ENCODE results near the gene SCN1B. TPM values are rescaled to one million over a fixed set of nuclear protein-coding genes. Genes with fewer than 3 reads are reported as not detected.

SCN1B gene
- total RNA-seq, 1 experiment from 2014 or later: 8.0 TPM

DNA sequence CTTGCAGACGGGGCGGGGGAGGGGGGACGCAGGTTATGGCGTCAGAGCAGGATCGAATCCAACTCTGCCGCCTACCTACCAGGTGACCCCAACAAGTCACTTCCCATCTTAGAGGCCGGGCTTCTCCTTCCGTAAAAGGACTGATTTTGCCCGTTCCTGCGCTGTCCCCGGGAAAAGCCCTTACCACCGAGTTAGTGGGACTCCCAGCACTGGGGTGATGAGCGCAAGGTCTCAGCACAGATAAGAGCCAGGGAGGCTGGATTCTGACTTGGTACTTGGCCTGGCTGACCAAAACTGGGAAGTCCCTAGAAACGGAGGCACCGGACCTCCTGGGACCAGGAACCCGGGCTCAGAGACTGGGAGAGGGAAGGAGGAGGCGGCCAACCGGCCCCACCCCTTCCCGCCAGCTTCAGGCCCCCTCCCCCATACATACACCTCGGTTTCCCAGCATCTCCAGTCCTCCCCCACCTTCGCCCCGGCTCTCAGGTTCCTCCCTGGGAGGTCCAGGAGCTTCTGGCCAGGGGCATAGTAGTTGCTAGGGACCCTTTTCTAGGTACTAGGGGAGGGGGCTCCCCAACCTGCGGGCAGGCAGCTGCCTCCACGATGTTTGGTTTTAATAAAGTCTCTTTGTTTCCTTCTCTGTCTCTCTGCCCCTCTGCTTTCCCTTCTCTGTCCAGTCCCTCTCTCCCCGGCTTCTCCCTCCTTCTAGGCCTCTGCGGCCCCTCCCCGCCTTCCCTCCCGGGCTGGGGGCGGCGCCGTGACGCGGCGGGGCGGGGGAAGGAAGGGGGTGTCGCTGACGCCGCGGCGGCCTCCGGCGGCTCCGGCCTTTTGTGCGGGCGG lies 30.6 kb upstream of the SCN1B start, which contains the start of gene GRAMD1A:
TSS of gene GRAMD1A (plus strand) at position 826 of the 840 bp plus-strand sequence. CDS start 156 bp downstream, outside the sequence.
- peak within 1 kb of the TSS; percentile 100 for H3K4me3 Mint-ChIP-seq
- H3K36me3 Mint-ChIP-seq: peaks cover 23% of the 10 kb centered on the region
- no peaks in the 10 kb centered on the region for H3K9me3 Mint-ChIP-seq
- ChIA-PET CTCF (interaction anchor here (0.6 to 4.0 kb wide), 8 partner anchors 13 to 161 kb away, joined by 3 to 17 read pairs (median 7); partner anchors contain the start of gene FXYD7), POLR2A (interaction anchor here (0.6 to 1.5 kb wide), 9 partner anchors 14 to 1115 kb away, joined by 3 to 6 read pairs (median 4); partner anchors contain the start of gene ZNF302)
- H3K27ac Mint-ChIP-seq: peak within 1 kb of the TSS; percentile 98
- TF ChIP-seq, protein P1, sequence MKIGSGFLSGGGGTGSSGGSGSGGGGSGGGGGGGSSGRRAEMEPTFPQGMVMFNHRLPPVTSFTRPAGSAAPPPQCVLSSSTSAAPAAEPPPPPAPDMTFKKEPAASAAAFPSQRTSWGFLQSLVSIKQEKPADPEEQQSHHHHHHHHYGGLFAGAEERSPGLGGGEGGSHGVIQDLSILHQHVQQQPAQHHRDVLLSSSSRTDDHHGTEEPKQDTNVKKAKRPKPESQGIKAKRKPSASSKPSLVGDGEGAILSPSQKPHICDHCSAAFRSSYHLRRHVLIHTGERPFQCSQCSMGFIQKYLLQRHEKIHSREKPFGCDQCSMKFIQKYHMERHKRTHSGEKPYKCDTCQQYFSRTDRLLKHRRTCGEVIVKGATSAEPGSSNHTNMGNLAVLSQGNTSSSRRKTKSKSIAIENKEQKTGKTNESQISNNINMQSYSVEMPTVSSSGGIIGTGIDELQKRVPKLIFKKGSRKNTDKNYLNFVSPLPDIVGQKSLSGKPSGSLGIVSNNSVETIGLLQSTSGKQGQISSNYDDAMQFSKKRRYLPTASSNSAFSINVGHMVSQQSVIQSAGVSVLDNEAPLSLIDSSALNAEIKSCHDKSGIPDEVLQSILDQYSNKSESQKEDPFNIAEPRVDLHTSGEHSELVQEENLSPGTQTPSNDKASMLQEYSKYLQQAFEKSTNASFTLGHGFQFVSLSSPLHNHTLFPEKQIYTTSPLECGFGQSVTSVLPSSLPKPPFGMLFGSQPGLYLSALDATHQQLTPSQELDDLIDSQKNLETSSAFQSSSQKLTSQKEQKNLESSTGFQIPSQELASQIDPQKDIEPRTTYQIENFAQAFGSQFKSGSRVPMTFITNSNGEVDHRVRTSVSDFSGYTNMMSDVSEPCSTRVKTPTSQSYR (CRISPR knock-in tag; IDR thresholded peaks at IDR 0.05): peak; percentile 57; the same call in 1 of the 2 replicates
- TF ChIP-seq ZBTB43 (CRISPR knock-in tag; IDR thresholded peaks at IDR 0.05) (peak; percentile 67; the same call in 1 of the 2 replicates), ZBTB21 (CRISPR knock-in tag; IDR thresholded peaks at IDR 0.05; ENCODE audit: borderline replicate concordance) (peak; percentile 87; the same call in 1 of the 2 replicates), ETV6 (CRISPR knock-in tag; IDR thresholded peaks at IDR 0.05) (peak; percentile 35; the same call in 1 of the 2 replicates), CBFB (CRISPR knock-in tag; IDR thresholded peaks at IDR 0.05; ENCODE audit: low read depth) (no peak), KAT7 (CRISPR knock-in tag; IDR thresholded peaks at IDR 0.05; ENCODE audit: borderline replicate concordance) (0 out of 2 replicates have a peak, but pooled peaks have one; percentile 11), AFF4 (CRISPR knock-in tag; IDR thresholded peaks at IDR 0.05; ENCODE audit: borderline replicate concordance) (no peak), SP1 (CRISPR knock-in tag; conservative IDR thresholded peaks at IDR 0.05) (peak; percentile 72), USF2 (CRISPR knock-in tag; IDR thresholded peaks at IDR 0.05) (peak; percentile 78; the same call in 1 of the 2 replicates), FOXJ3 (CRISPR knock-in tag; IDR thresholded peaks at IDR 0.05; ENCODE audit: borderline replicate concordance) (no peak), ZNF263 (CRISPR knock-in tag; IDR thresholded peaks at IDR 0.05; ENCODE audit: low read depth) (no peak), E2F5 (CRISPR knock-in tag; IDR thresholded peaks at IDR 0.05) (0 out of 2 replicates have a peak, but pooled peaks have one; percentile 49), FOXK1 (CRISPR knock-in tag; IDR thresholded peaks at IDR 0.05) (peak; percentile 16; the same call in 1 of the 2 replicates), FOXP1 (CRISPR knock-in tag; IDR thresholded peaks at IDR 0.05; ENCODE audit: borderline replicate concordance) (peak; percentile 43; the same call in 1 of the 2 replicates), E2F4 (CRISPR knock-in tag; IDR thresholded peaks at IDR 0.05; ENCODE audit: borderline replicate concordance, low read depth) (no peak)
- TF ChIP-seq, protein P2, sequence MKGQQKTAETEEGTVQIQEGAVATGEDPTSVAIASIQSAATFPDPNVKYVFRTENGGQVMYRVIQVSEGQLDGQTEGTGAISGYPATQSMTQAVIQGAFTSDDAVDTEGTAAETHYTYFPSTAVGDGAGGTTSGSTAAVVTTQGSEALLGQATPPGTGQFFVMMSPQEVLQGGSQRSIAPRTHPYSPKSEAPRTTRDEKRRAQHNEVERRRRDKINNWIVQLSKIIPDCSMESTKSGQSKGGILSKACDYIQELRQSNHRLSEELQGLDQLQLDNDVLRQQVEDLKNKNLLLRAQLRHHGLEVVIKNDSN (CRISPR knock-in tag; IDR thresholded peaks at IDR 0.05): peak; percentile 63; the same call in 1 of the 2 replicates
- H3K27me3 Mint-ChIP-seq (ENCODE audit: low read depth): no peaks in the 10 kb centered on the region
- DNase-seq (ENCODE audit: low spot score) (peak; percentile 82), ATAC-seq (peak; percentile 46)
- peaks cover 64% of the 10 kb centered on the region for H3K4me1 Mint-ChIP-seq
